Natural killer cell (primary cell): ENCODE data around the gene PTPN4. TPM values are rescaled to one million over a fixed set of nuclear protein-coding genes. Genes with fewer than 3 reads are reported as not detected.

Source experiments
- ATAC-seq, 3 donors: fragments of 150-1000 bp in 2 of 3; fragments of 200-7000 bp in 1 of 3; cut with Tn5 transposase; 1 replicate in 1 of 3; 2 replicates in 2 of 3; pipeline ENCODE4 v1.10.0; 2021; ENCODE audit warnings: mild to moderate bottlenecking in 2 of 3, moderate library complexity in 2 of 3
- DNase-seq, 2 donors: peaks; one replicate each; pipeline versions ENCODE4 v3.0.0 to v3.0.0-alpha.2; 2013 to 2021; ENCODE audit warnings: mixed read lengths in 1 of 2
- H3K27ac ChIP-seq: one replicate; pipeline ENCODE4 v1.5.1; 2013; ENCODE audit warnings: mild to moderate bottlenecking, low read length
- H3K27me3 ChIP-seq: one replicate; pipeline ENCODE4 v1.6.1; 2013; ENCODE audit warnings: low read length; ENCODE audit not compliant: control insufficient read depth, insufficient read depth
- H3K36me3 ChIP-seq: one replicate; pipeline ENCODE4 v1.6.1; 2013; ENCODE audit warnings: low read length; ENCODE audit not compliant: control insufficient read depth, insufficient read depth
- H3K4me1 ChIP-seq: one replicate; pipeline ENCODE4 v1.6.1; 2013; ENCODE audit warnings: low read length; ENCODE audit not compliant: control insufficient read depth, insufficient read depth
- H3K4me3 ChIP-seq: one replicate; pipeline ENCODE4 v1.5.1; 2013; ENCODE audit warnings: low read length
- H3K9me3 ChIP-seq: one replicate; pipeline ENCODE4 v1.6.1; 2013; ENCODE audit warnings: low read length; ENCODE audit not compliant: control insufficient read depth, insufficient read depth
- H3K27ac Mint-ChIP-seq, 2 donors: one replicate each; pipeline ENCODE4 v1.8.0; 2022; ENCODE audit warnings: mild to moderate bottlenecking in 2 of 2, mixed read lengths in 2 of 2, moderate library complexity in 1 of 2
- H3K27me3 Mint-ChIP-seq, 2 donors: one replicate each; pipeline ENCODE4 v1.8.0; 2022; ENCODE audit warnings: low read depth in 2 of 2, mixed read lengths in 2 of 2
- H3K36me3 Mint-ChIP-seq: one replicate; pipeline ENCODE4 v1.8.0; 2022; ENCODE audit warnings: mixed read lengths
- H3K4me1 Mint-ChIP-seq, 2 donors: one replicate each; pipeline ENCODE4 v1.8.0; 2022; ENCODE audit warnings: mixed read lengths in 2 of 2
- H3K4me3 Mint-ChIP-seq: one replicate; pipeline ENCODE4 v1.8.0; 2022; ENCODE audit warnings: mild to moderate bottlenecking, moderate library complexity, mixed read lengths
- H3K9me3 Mint-ChIP-seq, 2 donors: one replicate each; pipeline ENCODE4 v1.8.0; 2022; ENCODE audit warnings: mixed read lengths in 2 of 2
- CTCF ChIP-seq: fragments of 200-600 bp; IDR thresholded peaks from one replicate; pipeline ENCODE4 v1.8.0; 2022; ENCODE audit warnings: antibody characterized with exemption
- WGBS: methylation state at CpG from one replicate; pipeline ENCODE4 v1.1.7; 2013; ENCODE audit warnings: missing lambda C conversion rate; ENCODE audit not compliant: insufficient coverage; 5-methylcytosine and 5-hydroxymethylcytosine counted together
- intact Hi-C: fragments of 100-400 bp; cut with micrococcal nuclease; formaldehyde crosslinking; loops from one replicate; pipeline ENCODE4 v1.14.2; 2022
- total RNA-seq, 4 donors: library from RNA; stranded (reverse); fragments of 120-200 nt in 1 of 4; gene quantifications; one replicate each; pipeline versions ENCODE4 v1.2.3 to v1.2.4, GENCODE V29; 2013 to 2022

Gene PTPN4
- total RNA-seq, 3 donors from 2014 or later (not counting 1 experiment from before 2014, with no cell fraction given) = 265 to 347 (median 283) TPM

GRCh38 chr2:119960821-119961220 lies 201.1 kb downstream of the PTPN4 start:
- no peaks in the 10 kb centered on the region for H3K9me3 ChIP-seq
- H3K36me3 ChIP-seq = peaks cover 94% of the 10 kb centered on the region
- no peaks in the 10 kb centered on the region for H3K4me1 ChIP-seq
- Mint-ChIP-seq H3K4me1 (peaks cover 49 to 52% of the 10 kb centered on the region in 2 donors), H3K36me3 (peaks cover 33% of the 10 kb centered on the region), H3K27ac (peak overlapping the region; percentile 62 to 70), H3K9me3 (no peaks in the 10 kb centered on the region), H3K27me3 (no peaks in the 10 kb centered on the region), H3K4me3 (peak overlapping the region; percentile 42)
- ATAC-seq (peak in 2 of 3 donors; percentile 35 to 42), DNase-seq (no peak)
- whole genome bisulfite sequencing = no CpG with 5 or more reads among the region's 2 CpGs
- TF ChIP-seq CTCF = no peak
- H3K27me3 ChIP-seq = no peaks in the 10 kb centered on the region
- intact Hi-C loops = loop anchor here (2.0 kb wide), 1 partner anchor 14 kb away; no protein-coding TSS in a partner anchor
- no peak overlapping the region for H3K4me3 ChIP-seq
- no peak overlapping the region for H3K27ac ChIP-seq

- no peaks in the 10 kb centered on the region for H3K9me3 ChIP-seq
- no peak for ATAC-seq
- peaks cover 23% of the 10 kb centered on the region for H3K36me3 ChIP-seq
- no peaks in the 10 kb centered on the region for H3K27me3 ChIP-seq
- no peaks in the 10 kb centered on the region for H3K4me1 ChIP-seq
- Mint-ChIP-seq H3K4me1 (peaks cover 28 to 32% of the 10 kb centered on the region in 2 donors), H3K36me3 (no peaks in the 10 kb centered on the region), H3K4me3 (no peak overlapping the region), H3K9me3 (no peaks in the 10 kb centered on the region), H3K27ac (peak overlapping the region; percentile 79 to 82), H3K27me3 (no peaks in the 10 kb centered on the region)
- H3K27ac ChIP-seq = no peak overlapping the region
- DNase-seq = no peak
- intact Hi-C loops = no loop called here
- no peak overlapping the region for H3K4me3 ChIP-seq
- TF ChIP-seq CTCF = no peak
Observed at GRCh38 chr2:119981896-119982295, 222.2 kb downstream of the PTPN4 start.

- H3K4me3 ChIP-seq = no peak overlapping the region
- DNase-seq = no peak
- peaks cover 17% of the 10 kb centered on the region for H3K36me3 ChIP-seq
- no peak overlapping the region for H3K4me3 Mint-ChIP-seq
- peak overlapping the region; percentile 3 for H3K27ac ChIP-seq
- intact Hi-C loops = no loop called here
- peak overlapping the region; percentile 79 to 82 for H3K27ac Mint-ChIP-seq
- no peaks in the 10 kb centered on the region for H3K9me3 ChIP-seq
- H3K4me1 Mint-ChIP-seq = peaks cover 27 to 28% of the 10 kb centered on the region in 2 donors
- no peaks in the 10 kb centered on the region for H3K27me3 ChIP-seq
- peak in 2 of 3 donors; percentile 37 to 73 for ATAC-seq
- H3K27me3 Mint-ChIP-seq = no peaks in the 10 kb centered on the region
- no peaks in the 10 kb centered on the region for H3K4me1 ChIP-seq
- 41% methylated on average over 1 of the region's 2 CpGs for WGBS
- no peak for TF ChIP-seq CTCF
- H3K36me3 Mint-ChIP-seq = no peaks in the 10 kb centered on the region
- H3K9me3 Mint-ChIP-seq = no peaks in the 10 kb centered on the region
Observed at GRCh38 chr2:119982506-119982905, 222.8 kb downstream of the PTPN4 start.

GRCh38 chr2:119983108-119983507 lies 223.4 kb downstream of the PTPN4 start:
- WGBS = 79% methylated on average over 3 of the region's 3 CpGs
- Mint-ChIP-seq H3K27me3 (no peaks in the 10 kb centered on the region), H3K9me3 (no peaks in the 10 kb centered on the region), H3K4me1 (peaks cover 28 to 31% of the 10 kb centered on the region in 2 donors), H3K4me3 (no peak overlapping the region), H3K36me3 (no peaks in the 10 kb centered on the region), H3K27ac (peak overlapping the region; percentile 79 to 82)
- no peaks in the 10 kb centered on the region for H3K9me3 ChIP-seq
- H3K4me3 ChIP-seq = no peak overlapping the region
- no peak for TF ChIP-seq CTCF
- DNase-seq (no peak), ATAC-seq (peak; percentile 42 to 72 (median 49))
- H3K4me1 ChIP-seq = no peaks in the 10 kb centered on the region
- intact Hi-C loops = no loop called here
- H3K36me3 ChIP-seq = peaks cover 11% of the 10 kb centered on the region
- H3K27me3 ChIP-seq = no peaks in the 10 kb centered on the region
- H3K27ac ChIP-seq = no peak overlapping the region
